Stimulated activated CD4-positive, alpha-beta T cell treated with anti-CD3 and anti-CD28 coated beads, Interleukin-12 subunit alpha, Interleukin-12 subunit beta, amount 100 ng/mL, for 24 hours (primary cell): ENCODE results near the gene KLC1.
A peak's percentile ranks its signal among the peaks of the same experiment; 100 is the strongest.
"Not testable (repeated sequence)": the region's sequence is repeated elsewhere in the genome, so short reads cannot be mapped to it uniquely, and the experiment has no call there.

Source experiments
- DNase-seq, 2 experiments: peaks; one replicate each; pipeline ENCODE4 v3.0.0-alpha.2; 2020; ENCODE audit warnings: low read depth in 2 of 2

The KLC1 gene

GRCh38 chr14:103628684-103629502, at the start of gene KLC1:
Gene KLC1 (plus strand): TSS chr14:103629211. CDS start chr14:103654565, 25,354 bp downstream.
- peak; percentile 73 to 83 for DNase-seq

GRCh38 chr14:103581206-103581605, 47.8 kb upstream of the KLC1 start:
- no peak for DNase-seq

GRCh38 chr14:103581954-103582703, 46.9 kb upstream of the KLC1 start:
- no peak for DNase-seq

DNA sequence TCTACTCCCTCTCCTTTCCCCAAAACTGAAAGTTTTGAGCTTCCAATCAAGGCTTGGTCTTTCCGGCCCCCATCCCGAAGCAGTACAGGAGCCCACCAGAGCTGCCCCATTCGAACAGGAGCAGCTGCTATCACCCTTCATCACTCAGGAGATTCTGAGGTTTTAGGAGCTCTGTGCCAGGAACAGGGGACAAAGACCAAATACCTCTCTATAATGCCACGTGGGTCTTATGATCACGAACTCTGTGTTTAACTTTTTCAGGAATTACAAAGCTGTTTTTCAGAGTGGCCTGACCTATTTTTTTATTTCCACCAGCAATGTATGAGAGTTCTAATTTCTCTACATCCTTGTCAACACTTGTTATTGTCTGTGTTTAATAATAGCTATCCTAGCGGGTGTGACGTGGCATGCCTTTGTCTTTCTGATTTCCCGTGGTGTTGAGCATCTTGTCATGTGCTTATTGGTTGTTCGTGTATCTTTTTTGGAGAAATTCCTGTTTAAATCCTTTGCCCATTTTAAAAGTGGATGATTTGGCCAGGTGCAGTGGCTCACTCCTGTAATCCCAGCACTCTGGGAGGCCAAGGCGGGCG, 44.6 kb upstream of the KLC1 start:
- DNase-seq = no peak

GRCh38 chr14:103593577-103593976, 35.4 kb upstream of the KLC1 start:
- no peak for DNase-seq

- DNase-seq = no peak
Measured at GRCh38 chr14:103594265-103594664, 34.7 kb upstream of the KLC1 start.

- DNase-seq = no peak
Measured at GRCh38 chr14:103597623-103598377, 31.2 kb upstream of the KLC1 start.

GRCh38 chr14:103600503-103600902, 28.5 kb upstream of the KLC1 start:
- DNase-seq = no peak

DNA sequence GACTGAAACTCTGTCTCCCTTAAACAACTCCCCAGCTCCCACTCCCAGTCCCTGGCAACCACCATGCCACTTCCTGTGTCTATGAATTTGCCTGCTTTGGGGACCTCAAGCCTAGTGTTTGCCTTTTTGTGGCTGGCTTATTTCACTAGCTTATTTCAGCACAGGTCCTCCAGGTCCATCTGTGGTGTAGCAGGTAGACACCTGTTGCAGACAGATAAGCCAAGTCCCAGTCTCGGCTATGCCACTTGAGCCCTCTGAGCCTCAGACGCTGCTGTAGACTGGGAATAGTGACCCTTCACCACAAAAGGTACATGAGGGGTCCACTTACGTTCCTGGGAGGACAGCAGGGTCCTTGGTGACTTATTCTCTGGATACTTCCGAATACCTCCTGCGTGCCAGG, 24.4 kb upstream of the KLC1 start:
- DNase-seq = no peak

- DNase-seq = peak in 1 of 2 experiments; percentile 50
Measured at GRCh38 chr14:103606963-103607668, 21.9 kb upstream of the KLC1 start.

DNA sequence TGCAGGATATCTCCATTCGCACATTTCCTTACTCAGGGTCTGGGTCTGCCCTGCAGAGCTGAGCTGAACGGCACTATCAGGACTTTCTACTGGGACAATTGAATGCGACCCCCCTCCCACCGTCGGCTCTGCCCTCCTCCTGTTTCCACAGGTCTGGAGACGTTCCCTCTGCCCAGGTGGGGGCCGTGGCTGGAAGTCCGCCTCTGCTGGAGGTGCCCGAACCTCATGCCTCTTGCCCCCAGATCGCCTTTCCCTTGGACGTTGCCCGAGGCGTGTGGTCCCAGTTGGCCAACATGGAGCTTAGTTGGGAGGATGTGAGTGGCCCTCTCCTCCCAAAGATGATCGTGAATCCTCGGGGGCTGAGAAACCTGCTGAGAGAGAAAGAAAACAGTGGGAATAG, 21.2 kb upstream of the KLC1 start:
- no peak for DNase-seq

DNA sequence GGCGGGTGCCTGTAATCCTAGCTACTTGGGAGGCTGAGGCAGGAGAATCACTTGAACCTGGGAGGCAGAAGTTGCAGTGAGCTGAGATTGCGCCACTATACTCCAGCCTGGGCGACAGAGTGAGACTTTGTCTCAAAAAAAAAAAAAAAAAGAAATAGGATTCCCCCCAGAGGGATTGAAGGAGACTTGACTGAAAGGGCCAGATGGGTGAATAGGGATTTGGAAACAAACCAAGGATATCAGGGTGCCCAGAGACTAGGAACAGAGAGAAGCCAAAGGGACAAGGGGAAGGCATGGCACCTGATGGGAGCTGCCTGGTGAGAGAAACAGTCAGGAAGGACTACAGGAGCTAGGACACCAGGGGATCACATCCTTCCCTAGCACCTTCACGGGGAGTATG, 19.9 kb upstream of the KLC1 start:
- DNase-seq = not testable (repeated sequence)

DNA sequence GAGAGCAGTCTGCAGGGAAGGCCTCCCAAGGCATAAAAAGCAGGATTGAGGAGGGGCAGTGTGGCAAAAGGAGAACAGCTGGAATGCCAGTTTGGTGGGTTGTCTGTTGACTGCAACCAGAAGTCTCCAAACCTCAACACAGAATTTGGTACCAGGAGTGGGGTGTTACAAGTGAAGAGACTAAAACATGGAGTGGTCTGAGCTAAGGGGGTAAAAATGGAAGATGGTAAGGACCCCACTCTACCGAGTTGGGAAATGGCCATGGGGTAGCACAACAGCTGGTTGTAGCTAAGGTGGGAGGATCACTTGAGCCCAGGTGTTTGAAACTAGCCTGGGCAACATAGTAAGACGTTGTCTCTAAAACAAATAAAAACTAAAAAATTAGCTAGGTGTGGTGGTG, 17.8 kb upstream of the KLC1 start:
- DNase-seq = no peak

DNA sequence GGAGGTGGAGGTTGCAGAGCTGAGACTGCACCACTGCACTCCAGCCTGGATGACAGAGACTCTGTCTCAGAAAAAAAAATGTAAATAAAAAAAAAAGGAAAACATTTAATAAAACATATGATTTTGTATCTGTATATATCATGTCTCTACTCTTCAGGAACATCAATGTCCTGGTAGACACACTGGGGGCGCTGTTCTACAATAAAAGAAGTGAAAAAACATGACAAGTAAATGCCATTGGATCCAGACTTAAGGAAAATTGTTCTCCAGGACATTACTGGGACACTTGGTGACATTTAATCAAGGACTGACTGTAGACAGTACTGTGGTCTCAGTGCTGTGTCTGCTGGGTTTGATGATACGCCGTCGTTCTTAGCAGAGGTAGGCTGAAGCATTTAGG, 15.5 kb upstream of the KLC1 start:
- no peak for DNase-seq

- no peak for DNase-seq
Measured at GRCh38 chr14:103616635-103617300, 12.2 kb upstream of the KLC1 start.

GRCh38 chr14:103619057-103619456, 10.0 kb upstream of the KLC1 start:
- no peak for DNase-seq

- no peak for DNase-seq
Measured at GRCh38 chr14:103621860-103622259, 7.2 kb upstream of the KLC1 start.

DNA sequence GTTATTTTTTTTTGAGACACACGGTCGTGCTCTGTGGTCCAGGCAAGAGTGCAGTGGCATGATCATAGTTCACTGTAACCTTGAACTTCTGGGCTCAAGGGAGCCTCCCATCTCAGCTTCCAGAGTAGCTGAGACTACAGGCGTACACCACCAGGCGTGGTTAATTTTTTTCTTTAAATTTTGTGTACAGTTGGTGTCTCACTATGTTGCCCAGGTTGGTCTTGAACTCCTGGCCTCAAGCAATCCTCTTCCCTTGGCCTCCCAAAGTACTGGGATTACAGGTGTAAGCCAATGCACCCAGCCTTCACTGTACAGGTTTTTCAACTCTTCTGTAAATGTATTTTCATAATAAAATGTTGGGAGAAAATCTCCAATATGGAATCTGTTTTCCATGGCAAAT, 5.7 kb upstream of the KLC1 start:
- no peak for DNase-seq

DNA sequence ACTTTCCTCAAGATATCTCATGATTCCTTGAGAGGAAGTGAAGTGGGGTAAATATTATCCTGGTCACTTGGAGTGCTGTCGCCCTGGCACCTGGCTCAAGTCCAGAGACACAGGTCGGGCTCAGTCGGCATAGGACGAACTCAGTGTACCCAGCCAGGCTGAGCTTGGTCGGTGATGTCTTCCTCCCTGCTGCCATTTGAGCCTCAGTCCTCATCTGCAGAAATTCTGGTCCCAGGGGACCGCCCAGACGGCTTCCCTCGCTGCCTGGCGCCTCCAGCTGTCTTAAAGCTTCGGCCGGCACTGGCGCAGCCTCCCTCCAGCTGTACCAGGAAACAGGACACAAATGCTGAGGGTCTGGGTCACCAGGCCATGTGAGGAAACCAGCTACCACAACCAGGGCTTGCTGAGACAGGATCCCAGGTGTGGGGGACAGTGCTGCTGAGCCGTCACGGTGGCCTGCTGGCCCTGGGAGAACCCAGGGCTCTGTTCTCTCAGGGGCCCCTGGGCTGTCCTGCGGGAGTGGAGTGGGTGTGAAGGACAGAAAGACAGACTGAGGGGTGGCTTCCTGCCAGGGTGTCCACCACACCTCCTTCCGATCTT, 5.0 kb upstream of the KLC1 start:
- no peak for DNase-seq

DNA sequence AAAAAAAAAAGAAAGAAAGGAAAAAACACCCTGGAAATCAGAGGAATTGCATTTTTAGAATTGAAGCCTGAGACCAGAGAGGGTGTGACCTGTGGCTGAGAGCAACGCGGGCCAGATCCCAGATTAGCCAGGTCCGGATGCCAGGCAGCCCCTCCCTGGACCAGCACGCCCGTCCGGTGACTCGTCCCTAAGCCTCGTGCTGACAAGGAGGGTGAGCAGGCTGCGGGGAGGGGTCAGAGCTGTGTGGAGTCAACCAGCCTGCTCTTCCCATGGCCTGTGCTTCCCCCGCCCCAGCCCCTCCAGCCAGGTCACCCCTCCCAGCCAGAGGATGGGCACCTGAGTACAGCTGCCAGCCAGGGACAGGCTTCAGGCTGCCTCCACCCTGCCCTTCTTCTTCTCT, 4.2 kb upstream of the KLC1 start:
- DNase-seq = no peak
